HUES6 (cell line): Measurements from ENCODE around the gene PLEKHG3.

Source experiments
- H3K27ac ChIP-seq: 2 replicates; pipeline ENCODE4 v1.7.0; 2013; ENCODE audit warnings: low read depth, mild to moderate bottlenecking, low read length, inconsistent platforms
- H3K27me3 ChIP-seq: 2 replicates; pipeline ENCODE4 v1.6.1; 2013; ENCODE audit warnings: low read length; ENCODE audit not compliant: control insufficient read depth, insufficient read depth
- H3K36me3 ChIP-seq: 2 replicates; pipeline ENCODE4 v1.6.1; 2013; ENCODE audit warnings: low read length; ENCODE audit not compliant: control insufficient read depth, insufficient read depth
- H3K4me1 ChIP-seq: 2 replicates; pipeline ENCODE4 v1.6.1; 2013; ENCODE audit warnings: low read length; ENCODE audit not compliant: control insufficient read depth, insufficient read depth
- H3K4me3 ChIP-seq: 2 replicates; pipeline ENCODE4 v1.5.1; 2013; ENCODE audit warnings: low read depth, low read length
- H3K9ac ChIP-seq: one replicate; pipeline ENCODE4 v1.6.1; 2013; ENCODE audit warnings: mild to moderate bottlenecking, low read length
- H3K9me3 ChIP-seq: 2 replicates; pipeline ENCODE4 v1.6.1; 2013; ENCODE audit warnings: low read depth, low read length; ENCODE audit not compliant: control insufficient read depth, insufficient read depth

Gene PLEKHG3

GRCh38 chr14:64775081-64775777 is 71.0 kb downstream of the PLEKHG3 start:
- peaks cover 26% of the 10 kb centered on the region for H3K9me3 ChIP-seq
- H3K9ac ChIP-seq = no peak overlapping the region
- H3K27ac ChIP-seq = no peak overlapping the region
- no peaks in the 10 kb centered on the region for H3K27me3 ChIP-seq
- no peak overlapping the region for H3K4me3 ChIP-seq
- no peaks in the 10 kb centered on the region for H3K36me3 ChIP-seq
- no peaks in the 10 kb centered on the region for H3K4me1 ChIP-seq

GRCh38 chr14:64777461-64777860 is 73.2 kb downstream of the PLEKHG3 start:
- H3K4me1 ChIP-seq = no peaks in the 10 kb centered on the region
- no peaks in the 10 kb centered on the region for H3K27me3 ChIP-seq
- H3K27ac ChIP-seq = no peak overlapping the region
- H3K9ac ChIP-seq = no peak overlapping the region
- no peak overlapping the region for H3K4me3 ChIP-seq
- peaks cover 26% of the 10 kb centered on the region for H3K9me3 ChIP-seq
- H3K36me3 ChIP-seq = no peaks in the 10 kb centered on the region

- no peaks in the 10 kb centered on the region for H3K27me3 ChIP-seq
- no peak overlapping the region for H3K4me3 ChIP-seq
- H3K27ac ChIP-seq = no peak overlapping the region
- no peaks in the 10 kb centered on the region for H3K4me1 ChIP-seq
- H3K9ac ChIP-seq = no peak overlapping the region
- H3K36me3 ChIP-seq = no peaks in the 10 kb centered on the region
- peaks cover 19% of the 10 kb centered on the region for H3K9me3 ChIP-seq
These were observed 74.0 kb downstream of the PLEKHG3 start for GRCh38 chr14:64778104-64778754.

- no peak overlapping the region for H3K9ac ChIP-seq
- no peaks in the 10 kb centered on the region for H3K36me3 ChIP-seq
- H3K27me3 ChIP-seq = no peaks in the 10 kb centered on the region
- H3K9me3 ChIP-seq = peaks cover 7% of the 10 kb centered on the region; the same call in 1 of the 2 replicates
- H3K4me3 ChIP-seq = no peak overlapping the region
- no peaks in the 10 kb centered on the region for H3K4me1 ChIP-seq
- H3K27ac ChIP-seq = no peak overlapping the region
These were observed 75.2 kb downstream of the PLEKHG3 start for GRCh38 chr14:64779472-64779871.

GRCh38 chr14:64782196-64782595 is 78.0 kb downstream of the PLEKHG3 start:
- Histone ChIP-seq H3K27ac (no peak overlapping the region), H3K27me3 (no peaks in the 10 kb centered on the region), H3K36me3 (no peaks in the 10 kb centered on the region), H3K9me3 (no peaks in the 10 kb centered on the region), H3K4me1 (no peaks in the 10 kb centered on the region), H3K4me3 (no peak overlapping the region), H3K9ac (no peak overlapping the region)

GRCh38 chr14:64784006-64784405 is 79.8 kb downstream of the PLEKHG3 start:
- Histone ChIP-seq H3K27me3 (no peaks in the 10 kb centered on the region), H3K36me3 (no peaks in the 10 kb centered on the region), H3K4me3 (no peak overlapping the region), H3K9ac (no peak overlapping the region), H3K27ac (no peak overlapping the region), H3K9me3 (no peaks in the 10 kb centered on the region), H3K4me1 (no peaks in the 10 kb centered on the region)

- Histone ChIP-seq H3K9me3 (no peaks in the 10 kb centered on the region), H3K36me3 (no peaks in the 10 kb centered on the region), H3K4me3 (no peak overlapping the region), H3K4me1 (peaks cover 7% of the 10 kb centered on the region; the same call in 1 of the 2 replicates), H3K9ac (no peak overlapping the region), H3K27ac (no peak overlapping the region), H3K27me3 (no peaks in the 10 kb centered on the region)
These were observed 82.3 kb downstream of the PLEKHG3 start for GRCh38 chr14:64786296-64787149.

GRCh38 chr14:64787619-64788018 is 83.4 kb downstream of the PLEKHG3 start:
- Histone ChIP-seq H3K27ac (no peak overlapping the region), H3K4me3 (no peak overlapping the region), H3K36me3 (no peaks in the 10 kb centered on the region), H3K9ac (no peak overlapping the region), H3K4me1 (peaks cover 7% of the 10 kb centered on the region; the same call in 1 of the 2 replicates), H3K27me3 (no peaks in the 10 kb centered on the region), H3K9me3 (no peaks in the 10 kb centered on the region)

GRCh38 chr14:64788706-64789105 is 84.5 kb downstream of the PLEKHG3 start:
- Histone ChIP-seq H3K36me3 (no peaks in the 10 kb centered on the region), H3K9me3 (no peaks in the 10 kb centered on the region), H3K9ac (no peak overlapping the region), H3K4me1 (peaks cover 7% of the 10 kb centered on the region; the same call in 1 of the 2 replicates), H3K4me3 (no peak overlapping the region), H3K27me3 (no peaks in the 10 kb centered on the region), H3K27ac (no peak overlapping the region)

- no peaks in the 10 kb centered on the region for H3K36me3 ChIP-seq
- no peak overlapping the region for H3K27ac ChIP-seq
- H3K9me3 ChIP-seq = no peaks in the 10 kb centered on the region
- H3K4me3 ChIP-seq = no peak overlapping the region
- no peaks in the 10 kb centered on the region for H3K27me3 ChIP-seq
- no peak overlapping the region for H3K9ac ChIP-seq
- H3K4me1 ChIP-seq = peaks cover 7% of the 10 kb centered on the region; the same call in 1 of the 2 replicates
These were observed 85.5 kb downstream of the PLEKHG3 start for GRCh38 chr14:64789696-64790095.

- Histone ChIP-seq H3K9ac (no peak overlapping the region), H3K9me3 (no peaks in the 10 kb centered on the region), H3K27me3 (no peaks in the 10 kb centered on the region), H3K36me3 (no peaks in the 10 kb centered on the region), H3K4me1 (peaks cover 7% of the 10 kb centered on the region; the same call in 1 of the 2 replicates), H3K27ac (no peak overlapping the region), H3K4me3 (no peak overlapping the region)
These were observed 86.3 kb downstream of the PLEKHG3 start for GRCh38 chr14:64790478-64790877.
